Stimulated activated CD8-positive, alpha-beta memory T cell treated with anti-CD3 and anti-CD28 coated beads, Interleukin-7, amount 100 ng/mL, for 1 hour (primary cell): ENCODE results near the gene WNT6.
A peak's percentile ranks its signal among the peaks of the same experiment; 100 is the strongest.

ENCODE experiments used
- DNase-seq, 2 donors: peaks; one replicate each; pipeline ENCODE4 v3.0.0-alpha.2; 2020; ENCODE audit warnings: low read depth in 2 of 2

The WNT6 gene

DNA sequence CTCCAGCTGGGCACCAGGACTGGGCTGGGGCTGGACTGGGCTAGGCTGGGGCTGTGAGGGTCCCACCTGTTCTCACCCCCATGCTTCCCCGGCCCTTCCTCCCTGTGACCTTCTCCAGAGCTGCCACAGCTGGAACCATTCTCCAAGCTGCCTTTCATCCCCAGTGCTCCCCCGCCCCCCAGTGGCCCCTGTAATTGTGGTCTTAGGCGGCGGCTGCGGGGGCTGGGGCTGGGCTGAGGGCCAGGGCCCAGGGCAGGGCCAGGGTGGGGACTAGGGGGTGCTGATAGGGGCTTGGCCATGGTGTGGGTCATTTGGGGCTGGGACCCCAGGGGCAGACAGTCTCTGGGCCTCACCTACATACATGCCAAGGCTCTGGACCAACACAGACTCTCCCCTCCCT lies 18.3 kb downstream of the WNT6 start:
- DNase-seq = no peak

- DNase-seq = no peak
These were observed 18.9 kb downstream of the WNT6 start for GRCh38 chr2:218878486-218878885.

- DNase-seq = no peak
These were observed 19.5 kb downstream of the WNT6 start for GRCh38 chr2:218878926-218879761.

GRCh38 chr2:218879776-218880101 lies 20.1 kb downstream of the WNT6 start:
- no peak for DNase-seq

GRCh38 chr2:218880102-218880858 lies 20.7 kb downstream of the WNT6 start, which contains the start of gene WNT10A:
Gene WNT10A, plus strand, starts transcription at chr2:218880852. Its CDS starts 144 bp downstream, at chr2:218880996.
- DNase-seq = peak; percentile 57 to 67

DNA sequence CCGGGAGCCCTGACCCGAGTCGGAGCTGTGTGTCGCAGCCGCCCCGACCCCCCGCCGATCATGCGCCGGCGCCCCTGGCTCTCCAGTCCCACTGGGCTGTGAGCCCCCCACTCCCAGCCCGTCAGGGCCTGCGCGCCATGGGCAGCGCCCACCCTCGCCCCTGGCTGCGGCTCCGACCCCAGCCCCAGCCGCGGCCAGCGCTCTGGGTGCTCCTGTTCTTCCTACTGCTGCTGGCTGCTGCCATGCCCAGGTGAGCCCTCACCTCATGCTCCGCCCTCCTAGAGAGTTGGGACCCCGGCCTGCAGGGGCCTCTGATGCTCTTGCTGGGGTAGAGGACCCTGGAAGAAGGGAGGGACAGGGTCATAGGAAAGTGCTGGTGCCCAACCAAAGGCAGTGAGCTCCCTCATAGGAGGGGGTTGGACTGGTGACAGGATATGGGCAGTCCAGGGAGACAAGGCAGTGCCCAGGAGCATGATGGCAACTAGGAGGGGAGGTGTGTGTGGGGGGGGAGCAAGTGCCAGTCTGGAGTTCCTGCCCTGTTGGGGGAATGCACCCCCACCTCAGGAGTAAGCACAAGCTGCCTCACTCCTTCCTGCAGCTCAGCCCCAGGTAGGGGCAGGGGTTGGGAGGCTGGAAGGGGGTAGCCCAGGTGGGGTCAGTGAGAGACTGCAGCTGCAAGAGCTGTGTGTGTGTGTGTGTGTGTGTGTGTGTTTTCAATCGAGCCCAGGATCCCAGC lies 21.4 kb downstream of the WNT6 start:
- no peak for DNase-seq

GRCh38 chr2:218881744-218882460 lies 22.3 kb downstream of the WNT6 start:
- no peak for DNase-seq

GRCh38 chr2:218882461-218882816 lies 22.8 kb downstream of the WNT6 start:
- DNase-seq = no peak

DNA sequence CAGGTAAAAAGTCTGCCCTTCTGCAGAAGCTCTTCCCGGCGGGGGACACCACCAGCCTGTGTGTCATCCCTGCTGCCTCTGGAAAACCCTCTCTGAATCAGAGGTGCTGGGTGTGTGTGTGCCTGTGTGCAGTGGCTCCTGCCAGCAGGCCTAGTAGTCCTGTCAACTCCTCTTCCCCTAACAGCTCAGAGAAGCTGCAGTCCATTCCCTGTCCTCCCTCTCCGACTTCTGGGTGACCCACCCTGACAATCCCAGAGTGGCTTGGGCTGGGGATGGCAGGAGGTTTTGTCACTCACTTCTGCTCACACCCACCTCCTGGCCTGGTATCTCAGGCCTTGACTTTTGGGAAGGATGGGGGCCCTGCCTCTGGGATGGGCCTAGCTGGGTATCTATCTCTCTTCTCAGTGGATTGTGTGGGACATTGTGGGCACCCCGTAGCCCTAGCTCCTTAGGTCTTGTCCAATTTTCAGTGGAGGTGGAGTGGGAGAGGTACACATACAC lies 23.3 kb downstream of the WNT6 start:
- no peak for DNase-seq

DNA sequence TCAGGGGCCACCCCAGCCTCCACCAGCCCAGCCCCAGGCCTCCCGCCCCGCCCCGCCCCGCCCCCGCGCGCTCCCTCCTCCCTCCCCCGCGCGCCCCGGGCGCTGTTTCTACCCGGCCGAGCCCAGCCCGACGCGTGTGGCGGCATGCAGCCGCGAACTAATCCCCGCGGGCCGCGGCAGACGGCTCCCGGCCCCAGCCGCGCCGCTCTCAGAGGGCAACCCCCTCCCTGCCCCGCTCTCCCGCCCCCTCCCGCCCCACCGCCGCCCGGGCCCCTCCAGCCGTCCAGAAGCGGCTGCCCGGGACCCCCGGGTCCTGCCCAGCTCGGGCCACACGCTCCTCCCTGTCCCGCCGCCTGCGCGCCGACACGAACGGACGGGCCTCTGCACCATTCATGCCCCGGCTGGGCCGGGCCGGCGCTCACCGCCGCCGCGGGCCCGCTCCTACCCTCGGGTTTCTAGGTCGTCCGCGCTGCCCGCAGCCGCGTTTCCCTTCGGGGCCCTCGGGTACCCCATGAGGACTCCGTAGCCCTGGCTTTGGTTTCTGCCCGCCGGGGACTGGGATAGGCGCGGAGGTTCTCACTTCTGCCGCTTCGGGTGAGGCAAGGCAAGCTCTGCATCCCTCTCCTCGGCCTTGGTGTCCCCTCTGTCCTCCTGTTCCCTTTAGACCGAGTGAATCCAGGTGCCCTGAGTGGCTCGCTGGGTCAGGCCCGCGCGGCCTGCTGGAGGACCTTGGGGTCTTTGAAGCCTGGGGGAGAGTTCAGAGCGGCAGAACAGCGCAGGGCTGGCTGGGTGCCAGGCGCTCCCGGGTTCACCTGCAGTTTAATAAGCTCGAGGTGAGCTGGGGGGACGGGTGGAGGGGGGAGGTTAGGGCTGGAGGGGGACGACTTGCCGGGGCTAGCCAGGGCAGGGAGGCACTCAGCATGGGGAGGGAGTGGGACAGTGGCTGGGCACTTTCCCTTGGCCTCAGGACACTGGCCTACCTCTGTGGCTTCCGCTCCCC lies 24.2 kb downstream of the WNT6 start:
- no peak for DNase-seq

DNA sequence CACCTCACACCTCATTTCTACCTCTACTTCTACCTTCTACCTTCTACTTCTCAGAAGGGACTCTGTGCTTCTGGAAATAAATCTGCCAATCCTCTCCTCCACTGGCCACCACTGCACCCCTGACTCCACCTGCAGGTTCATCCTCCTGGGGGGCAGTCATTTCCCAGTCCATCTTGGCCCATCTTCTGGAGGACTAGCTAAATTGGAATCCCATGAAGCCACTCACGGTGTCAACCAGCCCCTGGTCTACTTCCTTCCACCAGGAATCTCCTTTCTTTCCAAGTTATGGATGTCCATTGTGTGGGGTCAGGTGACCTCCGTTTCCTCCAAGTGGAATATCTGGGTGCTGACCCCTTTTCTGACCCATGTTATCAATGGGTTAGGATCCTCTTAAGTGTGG lies 24.9 kb downstream of the WNT6 start:
- no peak for DNase-seq

DNA sequence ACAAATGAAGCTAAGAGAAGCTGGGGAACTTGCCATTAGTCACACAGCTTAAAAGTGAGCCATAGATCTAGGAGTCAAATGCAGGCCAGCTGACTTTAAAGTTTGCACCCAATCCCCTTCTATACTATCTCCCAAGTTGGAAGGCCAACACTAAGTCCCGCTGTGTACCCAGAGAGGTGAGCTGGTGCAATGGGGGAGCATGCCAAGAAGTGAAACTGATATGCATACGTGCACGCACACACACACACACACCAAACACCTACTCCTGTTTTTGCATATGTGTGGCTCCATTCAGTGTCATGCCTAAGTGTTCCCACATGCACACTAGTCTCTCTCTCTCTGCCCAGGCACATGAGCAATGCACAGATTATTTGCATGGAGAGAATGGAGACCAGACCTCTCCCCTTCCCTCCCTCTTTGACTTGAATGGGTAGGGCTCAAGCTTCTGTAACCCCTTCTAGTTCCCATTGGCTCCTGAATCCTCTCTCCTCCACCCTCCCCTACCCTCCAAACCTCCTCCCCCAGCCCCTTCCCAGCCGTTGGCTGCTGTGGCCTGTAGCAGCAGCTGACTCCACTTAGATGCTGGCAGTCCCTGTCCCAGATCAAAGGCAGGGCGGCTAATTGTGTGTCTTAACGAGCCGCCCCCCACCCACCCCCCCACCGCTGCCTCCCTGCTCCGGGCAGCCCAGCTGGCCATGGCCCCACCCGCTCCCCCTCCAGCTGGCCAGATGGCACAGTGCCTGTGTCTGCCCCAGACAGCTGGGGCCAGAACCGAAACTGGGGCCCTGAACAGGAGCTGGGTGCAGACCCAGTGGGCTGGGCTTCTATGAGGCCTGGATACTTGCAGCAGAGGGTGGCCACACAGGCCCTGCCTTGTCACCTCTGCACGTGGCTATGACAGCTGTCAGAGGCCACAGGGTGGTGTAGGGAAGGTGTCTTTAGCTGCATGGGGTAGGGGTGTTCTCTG lies 26.7 kb downstream of the WNT6 start:
- DNase-seq = no peak

DNA sequence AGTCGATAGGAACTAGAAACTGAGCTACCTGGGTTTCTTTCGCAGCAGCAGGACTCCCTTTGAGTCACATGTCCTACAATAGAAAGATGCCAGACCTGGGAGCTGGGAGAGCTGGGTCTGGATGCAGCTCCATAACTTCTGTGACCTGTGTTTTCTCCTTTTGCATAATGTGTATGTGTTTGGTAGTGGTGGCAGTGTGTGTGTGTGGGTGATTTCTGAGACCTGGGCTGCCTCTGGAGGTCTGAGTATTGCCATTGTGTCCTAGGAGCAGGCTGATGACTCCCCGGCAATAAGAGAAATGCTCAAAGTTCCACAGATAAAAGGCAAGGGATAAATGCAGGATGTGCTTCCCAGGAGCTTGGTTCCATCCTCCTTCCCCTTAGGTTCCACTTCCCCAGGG lies 27.5 kb downstream of the WNT6 start:
- DNase-seq = no peak

DNA sequence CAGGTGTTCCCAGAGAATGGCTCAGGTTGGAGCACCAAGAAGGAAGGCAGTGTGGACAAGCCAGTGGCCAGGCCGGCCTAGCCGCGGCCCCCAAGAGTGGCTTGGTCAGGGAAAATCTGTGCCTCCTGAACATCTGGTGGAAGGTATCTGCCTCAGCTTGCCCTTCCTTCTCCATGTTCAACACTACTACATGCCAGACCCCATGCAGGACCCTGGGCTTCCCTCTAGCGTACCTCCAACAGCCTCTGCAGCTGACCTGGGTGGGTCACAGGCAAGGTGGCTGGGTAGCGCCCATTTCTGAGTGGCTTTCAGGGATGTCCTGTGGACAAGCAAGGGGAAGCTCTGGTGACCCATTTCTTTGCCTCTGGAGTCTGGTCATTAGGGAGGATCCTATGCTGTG lies 28.7 kb downstream of the WNT6 start:
- DNase-seq = no peak

DNA sequence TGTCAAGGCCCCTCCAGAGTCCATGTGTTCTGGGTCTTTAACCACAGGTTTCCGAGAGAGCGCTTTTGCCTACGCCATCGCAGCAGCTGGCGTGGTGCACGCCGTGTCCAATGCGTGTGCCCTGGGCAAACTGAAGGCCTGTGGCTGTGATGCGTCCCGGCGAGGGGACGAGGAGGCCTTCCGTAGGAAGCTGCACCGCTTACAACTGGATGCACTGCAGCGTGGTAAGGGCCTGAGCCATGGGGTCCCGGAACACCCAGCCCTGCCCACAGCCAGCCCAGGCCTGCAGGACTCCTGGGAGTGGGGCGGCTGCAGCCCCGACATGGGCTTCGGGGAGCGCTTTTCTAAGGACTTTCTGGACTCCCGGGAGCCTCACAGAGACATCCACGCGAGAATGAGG lies 30.3 kb downstream of the WNT6 start:
- DNase-seq = no peak

DNA sequence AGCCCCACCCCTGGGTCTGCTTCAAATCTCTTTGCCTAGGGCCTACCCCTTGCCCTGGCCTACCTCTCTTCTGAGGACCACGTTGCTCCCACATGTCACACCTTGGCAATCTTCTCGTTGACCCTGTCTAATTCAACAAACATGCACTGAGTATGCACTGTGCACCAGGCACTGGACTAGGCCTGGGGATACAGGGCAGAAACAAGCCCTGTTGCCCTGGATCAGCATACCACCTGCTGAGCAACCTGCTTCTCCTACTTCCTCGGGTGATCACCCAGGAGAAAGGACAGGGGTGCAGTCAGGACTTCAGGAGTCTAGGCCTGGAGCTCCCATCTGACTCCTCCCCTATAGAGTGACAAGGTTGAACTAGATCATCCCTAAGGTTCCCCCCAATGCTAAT lies 30.8 kb downstream of the WNT6 start:
- DNase-seq = no peak

DNA sequence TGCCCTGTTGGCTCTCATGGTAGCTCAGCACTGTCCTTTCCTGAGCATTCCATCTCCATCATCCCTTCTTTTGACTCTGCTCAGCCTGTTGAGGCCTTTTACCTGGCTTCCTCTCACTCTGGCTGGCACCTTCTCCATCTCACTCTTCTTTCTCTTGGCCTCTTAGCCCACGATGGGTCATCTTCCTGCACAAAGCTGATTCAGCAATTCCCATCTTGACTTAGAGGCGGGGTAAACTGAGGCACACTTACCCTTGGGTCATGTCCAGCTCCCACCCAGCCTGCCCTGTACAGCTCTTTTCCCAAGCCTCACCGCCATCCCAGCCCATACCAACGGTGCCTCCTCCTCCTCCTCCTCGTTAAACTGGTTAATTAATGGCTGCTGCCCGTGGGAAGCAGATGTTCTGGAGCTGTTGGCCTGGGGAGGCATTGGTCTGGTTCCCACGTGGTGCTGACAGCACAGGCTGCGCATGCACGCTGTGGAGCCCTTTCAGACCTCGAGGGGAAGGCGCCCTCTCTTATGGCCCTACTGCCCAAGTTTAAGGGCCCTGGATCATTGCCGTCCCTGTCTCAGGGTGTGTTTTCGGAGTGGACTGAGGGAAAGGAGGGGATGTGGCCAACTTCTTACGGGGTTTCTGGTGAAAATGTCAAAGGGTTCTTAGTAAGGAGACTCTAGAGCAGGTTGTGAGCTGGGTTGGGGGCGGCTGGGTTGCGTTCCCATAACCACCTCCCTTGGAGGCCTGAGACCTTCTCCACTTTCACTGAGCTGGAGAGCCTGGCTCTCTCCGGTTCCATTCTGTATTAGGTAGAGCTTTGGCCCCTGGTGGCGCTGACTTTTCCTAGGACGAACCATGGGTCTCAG lies 31.9 kb downstream of the WNT6 start:
- DNase-seq = no peak

GRCh38 chr2:218892693-218893348 lies 33.2 kb downstream of the WNT6 start:
- peak; percentile 66 for DNase-seq
